Nephron (organoid): Measurements from ENCODE around the gene GCNT1.
"Not testable (repeated sequence)": the region's sequence is repeated elsewhere in the genome, so short reads cannot be mapped to it uniquely, and the experiment has no call there.

Experiments used
- H3K27ac Mint-ChIP-seq, 3 experiments: 2 replicates each; pipeline ENCODE4 v1.8.0; 2020; ENCODE audit warnings: mixed read lengths in 3 of 3, mild to moderate bottlenecking in 2 of 3, moderate library complexity in 1 of 3
- H3K27me3 Mint-ChIP-seq: 2 replicates; pipeline ENCODE4 v1.8.0; 2021; ENCODE audit warnings: low read depth, mild to moderate bottlenecking, moderate library complexity, mixed read lengths
- H3K36me3 Mint-ChIP-seq: 2 replicates; pipeline ENCODE4 v1.8.0; 2020; ENCODE audit warnings: low read depth, mixed read lengths
- H3K4me1 Mint-ChIP-seq: 2 replicates; pipeline ENCODE4 v1.8.0; 2020; ENCODE audit warnings: mixed read lengths
- H3K4me3 Mint-ChIP-seq, 3 experiments: 2 replicates each; pipeline ENCODE4 v1.8.0; 2020; ENCODE audit warnings: mild to moderate bottlenecking in 3 of 3, mixed read lengths in 3 of 3, moderate library complexity in 2 of 3
- H3K9me3 Mint-ChIP-seq: 2 replicates; pipeline ENCODE4 v1.8.0; 2020; ENCODE audit warnings: mixed read lengths
- CTCF ChIP-seq, 3 experiments: fragments of 200-600 bp; sonication (generic); IDR thresholded peaks; one replicate each; pipeline ENCODE4 v1.5.0; 2021; ENCODE audit warnings: antibody characterized with exemption in 3 of 3; ENCODE audit not compliant: unreplicated experiment in 3 of 3

GCNT1 gene

GRCh38 chr9:76466299-76466605, 7.3 kb downstream of the GCNT1 start:
- H3K4me1 Mint-ChIP-seq, result no peaks in the 10 kb centered on the region
- H3K27me3 Mint-ChIP-seq, result peaks cover 23% of the 10 kb centered on the region

GRCh38 chr9:76474419-76474818, 15.4 kb downstream of the GCNT1 start:
- Mint-ChIP-seq H3K9me3 (peaks cover 3% of the 10 kb centered on the region), H3K36me3 (peaks cover 5% of the 10 kb centered on the region), H3K27me3 (no peaks in the 10 kb centered on the region), H3K4me3 (no peak overlapping the region), H3K27ac (no peak overlapping the region), H3K4me1 (peaks cover 4% of the 10 kb centered on the region)
- TF ChIP-seq CTCF (IDR thresholded peaks at IDR 0.05; ENCODE audit: unreplicated experiment in 3 of 3), result no peak

More at GRCh38 chr9:76466299-76466605, 7.3 kb downstream of the GCNT1 start:
- no peaks in the 10 kb centered on the region for H3K36me3 Mint-ChIP-seq
- no peak overlapping the region for H3K27ac Mint-ChIP-seq
- no peak overlapping the region for H3K4me3 Mint-ChIP-seq
- TF ChIP-seq CTCF (IDR thresholded peaks at IDR 0.05; ENCODE audit: unreplicated experiment in 3 of 3), result no peak
- H3K9me3 Mint-ChIP-seq, result no peaks in the 10 kb centered on the region

- no peak for TF ChIP-seq CTCF (IDR thresholded peaks at IDR 0.05; ENCODE audit: unreplicated experiment in 3 of 3)
- Mint-ChIP-seq H3K9me3 (peaks cover 5% of the 10 kb centered on the region), H3K27ac (no peak overlapping the region), H3K4me3 (no peak overlapping the region), H3K4me1 (peaks cover 4% of the 10 kb centered on the region), H3K36me3 (peaks cover 5% of the 10 kb centered on the region), H3K27me3 (no peaks in the 10 kb centered on the region)
Measured at GRCh38 chr9:76475686-76476085, 16.7 kb downstream of the GCNT1 start.

GRCh38 chr9:76477818-76478217, 18.8 kb downstream of the GCNT1 start:
- H3K27ac Mint-ChIP-seq, H3K9me3 Mint-ChIP-seq, H3K4me3 Mint-ChIP-seq, H3K4me1 Mint-ChIP-seq, H3K27me3 Mint-ChIP-seq, H3K36me3 Mint-ChIP-seq: not testable (repeated sequence)

GRCh38 chr9:76478226-76478625, 19.2 kb downstream of the GCNT1 start:
- Mint-ChIP-seq H3K9me3 (peaks cover 5% of the 10 kb centered on the region), H3K27me3 (no peaks in the 10 kb centered on the region), H3K4me3 (no peak overlapping the region), H3K27ac (no peak overlapping the region), H3K4me1 (no peaks in the 10 kb centered on the region), H3K36me3 (peaks cover 5% of the 10 kb centered on the region)
- TF ChIP-seq CTCF (IDR thresholded peaks at IDR 0.05; ENCODE audit: unreplicated experiment in 3 of 3), result no peak

- not testable (repeated sequence) for H3K27ac Mint-ChIP-seq, H3K36me3 Mint-ChIP-seq, H3K4me1 Mint-ChIP-seq, H3K4me3 Mint-ChIP-seq, H3K9me3 Mint-ChIP-seq, H3K27me3 Mint-ChIP-seq
Measured at GRCh38 chr9:76479337-76479736, 20.4 kb downstream of the GCNT1 start.

- Mint-ChIP-seq H3K36me3 (no peaks in the 10 kb centered on the region), H3K4me3 (no peak overlapping the region), H3K9me3 (no peaks in the 10 kb centered on the region), H3K4me1 (no peaks in the 10 kb centered on the region), H3K27me3 (no peaks in the 10 kb centered on the region), H3K27ac (no peak overlapping the region)
- TF ChIP-seq CTCF (IDR thresholded peaks at IDR 0.05; ENCODE audit: unreplicated experiment in 3 of 3), result no peak
Measured at GRCh38 chr9:76486151-76486550, 27.2 kb downstream of the GCNT1 start.
